HCT116 (cell line): ENCODE results near the gene NUS1.

Experiments
- CEBPB ChIP-seq: IDR thresholded peaks from 2 replicates; pipeline ENCODE4 v1.6.1; 2012; ENCODE audit warnings: low read depth
- CTCF ChIP-seq, 3 experiments: fragments of 200-600 bp in 1 of 3; sonication (generic) in 1 of 3; IDR thresholded peaks in 2 of 3; conservative IDR thresholded peaks in 1 of 3; 2 replicates each; pipeline ENCODE4 v1.5.1; 2012 to 2017; ENCODE audit warnings: low read depth in 2 of 3, low read length in 2 of 3, antibody characterized with exemption in 1 of 3, borderline replicate concordance in 1 of 3, control low read depth in 1 of 3, mild to moderate bottlenecking in 1 of 3, mixed read lengths in 1 of 3, mixed run types in 1 of 3, moderate library complexity in 1 of 3; ENCODE audit not compliant: insufficient read depth in 1 of 3
- EZH2phosphoT487 ChIP-seq: fragments of 200-600 bp; IDR thresholded peaks from 2 replicates; pipeline ENCODE4 v1.6.1; 2018; ENCODE audit warnings: antibody characterized with exemption, borderline replicate concordance
- POLR2A ChIP-seq: IDR thresholded peaks from 2 replicates; pipeline ENCODE4 v1.7.0; 2011; ENCODE audit warnings: borderline replicate concordance; ENCODE audit not compliant: insufficient read depth, insufficient read length; ENCODE audit errors: extremely low read depth
- POLR2AphosphoS5 ChIP-seq: IDR thresholded peaks from 2 replicates; pipeline ENCODE4 v1.6.1; 2011; ENCODE audit warnings: mild to moderate bottlenecking, low read depth, low read length, moderate library complexity
- REST ChIP-seq: IDR thresholded peaks from 2 replicates; pipeline ENCODE4 v1.6.1; 2012; ENCODE audit warnings: low read depth
- SP1 ChIP-seq: IDR thresholded peaks from 2 replicates; pipeline ENCODE4 v1.6.1; 2012; ENCODE audit warnings: low read depth
- TCF7L2 ChIP-seq: IDR thresholded peaks from 2 replicates; pipeline ENCODE4 v1.7.0; 2011; ENCODE audit warnings: borderline replicate concordance, inconsistent platforms; ENCODE audit not compliant: insufficient read depth, insufficient read length; ENCODE audit errors: extremely low read depth
- YY1 ChIP-seq: IDR thresholded peaks from 2 replicates; pipeline ENCODE4 v1.6.1; 2011; ENCODE audit warnings: low read length, low read depth, moderate library complexity, mild to moderate bottlenecking; ENCODE audit not compliant: insufficient replicate concordance; ENCODE audit errors: extremely low read depth
- ZNF274 ChIP-seq: fragments of 200-500 bp; sonication (Bioruptor generic); IDR thresholded peaks from 2 replicates; pipeline ENCODE4 v1.6.1; 2014; ENCODE audit warnings: mild to moderate bottlenecking, low read depth, low read length, inconsistent platforms
- TF ChIP-seq, protein P1 (sequence below): IDR thresholded peaks from 2 replicates; pipeline ENCODE4 v1.6.1; 2011; ENCODE audit warnings: mild to moderate bottlenecking, low read length, moderate library complexity; ENCODE audit not compliant: insufficient replicate concordance; ENCODE audit errors: extremely low read depth
- TF ChIP-seq, protein P2 (sequence below): IDR thresholded peaks from 2 replicates; pipeline ENCODE4 v1.6.1; 2012

GRCh38 chr6:117711369-117711768 lies 36.1 kb downstream of the NUS1 start:
- no peak for TF ChIP-seq POLR2A
- TF ChIP-seq, protein P1, sequence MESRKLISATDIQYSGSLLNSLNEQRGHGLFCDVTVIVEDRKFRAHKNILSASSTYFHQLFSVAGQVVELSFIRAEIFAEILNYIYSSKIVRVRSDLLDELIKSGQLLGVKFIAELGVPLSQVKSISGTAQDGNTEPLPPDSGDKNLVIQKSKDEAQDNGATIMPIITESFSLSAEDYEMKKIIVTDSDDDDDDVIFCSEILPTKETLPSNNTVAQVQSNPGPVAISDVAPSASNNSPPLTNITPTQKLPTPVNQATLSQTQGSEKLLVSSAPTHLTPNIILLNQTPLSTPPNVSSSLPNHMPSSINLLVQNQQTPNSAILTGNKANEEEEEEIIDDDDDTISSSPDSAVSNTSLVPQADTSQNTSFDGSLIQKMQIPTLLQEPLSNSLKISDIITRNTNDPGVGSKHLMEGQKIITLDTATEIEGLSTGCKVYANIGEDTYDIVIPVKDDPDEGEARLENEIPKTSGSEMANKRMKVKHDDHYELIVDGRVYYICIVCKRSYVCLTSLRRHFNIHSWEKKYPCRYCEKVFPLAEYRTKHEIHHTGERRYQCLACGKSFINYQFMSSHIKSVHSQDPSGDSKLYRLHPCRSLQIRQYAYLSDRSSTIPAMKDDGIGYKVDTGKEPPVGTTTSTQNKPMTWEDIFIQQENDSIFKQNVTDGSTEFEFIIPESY, result no peak
- TF ChIP-seq CTCF (IDR thresholded peaks at IDR 0.05 in 2 of 3, conservative IDR thresholded peaks at IDR 0.05 in 1 of 3; ENCODE audit: borderline replicate concordance in 1 of 3, insufficient read depth in 1 of 3, low read depth in 2 of 3, low read length in 2 of 3), result peak in 2 of 3 experiments; percentile 24 to 45; a peak in 3 of 6 replicates
- no peak for TF ChIP-seq EZH2phosphoT487
- TF ChIP-seq REST, result no peak
- no peak for TF ChIP-seq POLR2AphosphoS5
- no peak for TF ChIP-seq YY1
- TF ChIP-seq, protein P2, sequence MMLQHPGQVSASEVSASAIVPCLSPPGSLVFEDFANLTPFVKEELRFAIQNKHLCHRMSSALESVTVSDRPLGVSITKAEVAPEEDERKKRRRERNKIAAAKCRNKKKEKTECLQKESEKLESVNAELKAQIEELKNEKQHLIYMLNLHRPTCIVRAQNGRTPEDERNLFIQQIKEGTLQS, result no peak
- TF ChIP-seq CEBPB, result no peak
- no peak for TF ChIP-seq ZNF274
- no peak for TF ChIP-seq SP1
- no peak for TF ChIP-seq TCF7L2
